Stimulated activated CD4-positive, alpha-beta T cell treated with anti-CD3 and anti-CD28 coated beads, Interleukin-2, amount 100 ng/mL, for 48 hours (primary cell): ENCODE results near the gene YIF1A.

Experiments
- DNase-seq, 2 donors: peaks; one replicate each; pipeline ENCODE4 v3.0.0-alpha.2; 2020

The YIF1A gene

DNA sequence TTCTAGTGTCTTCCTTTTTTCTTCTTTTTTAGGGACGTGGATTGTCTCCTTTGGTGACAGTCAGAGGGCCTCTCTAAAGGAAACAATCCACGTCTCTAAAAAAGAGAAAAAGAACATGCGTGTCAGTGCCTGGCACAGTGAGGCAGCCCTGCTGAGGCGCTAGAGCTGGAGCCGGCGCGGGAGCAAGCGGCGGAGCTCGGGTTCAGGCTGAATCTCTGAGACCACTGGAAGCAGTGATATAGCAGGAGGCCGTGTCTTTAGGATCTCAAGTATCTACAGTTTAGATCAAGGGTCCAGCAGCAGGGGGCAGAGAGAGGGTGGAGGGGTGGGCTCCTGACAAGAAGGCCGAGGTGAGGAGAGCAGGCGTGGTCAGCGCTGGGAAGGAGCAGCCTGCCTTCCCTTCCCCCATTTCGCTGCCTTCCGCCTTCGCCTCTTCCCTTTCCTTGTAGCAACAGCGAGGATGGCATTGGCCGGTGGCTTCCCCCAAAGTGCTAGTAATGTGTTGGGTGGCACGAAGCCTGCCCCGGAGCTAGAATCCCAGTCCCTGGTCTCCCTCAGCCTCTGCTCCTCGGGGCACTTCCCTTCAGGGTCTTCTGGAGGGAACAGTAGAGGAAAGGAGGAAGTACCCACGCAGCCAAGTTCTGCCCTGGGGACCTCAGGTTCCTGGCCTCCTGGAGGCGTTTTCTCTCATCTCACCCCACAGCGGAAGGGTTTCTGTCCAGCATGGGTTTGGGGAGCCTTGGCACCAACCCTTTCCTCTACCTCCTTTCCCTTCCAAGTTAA is 48.8 kb downstream of the YIF1A start:
- DNase-seq, result no peak

DNA sequence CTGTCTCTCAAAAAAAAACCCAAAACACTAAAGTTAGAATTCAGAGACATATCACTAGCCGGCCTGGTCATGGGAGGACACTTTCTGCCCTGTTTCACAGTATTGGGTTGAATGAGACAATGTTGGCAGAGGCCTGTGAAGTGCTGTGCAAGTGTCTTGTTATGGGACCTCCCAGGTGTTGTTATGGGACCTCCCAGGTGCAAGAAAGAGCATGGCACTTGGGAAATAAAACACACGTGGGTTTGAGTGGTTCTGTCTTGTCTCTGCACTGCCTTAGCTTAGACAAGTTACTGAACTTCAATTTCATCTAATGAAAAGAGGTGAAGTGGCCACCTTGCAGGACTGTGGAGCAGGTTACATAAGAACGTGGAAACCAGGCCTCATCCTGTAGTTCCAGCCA is 49.4 kb downstream of the YIF1A start:
- no peak for DNase-seq

DNA sequence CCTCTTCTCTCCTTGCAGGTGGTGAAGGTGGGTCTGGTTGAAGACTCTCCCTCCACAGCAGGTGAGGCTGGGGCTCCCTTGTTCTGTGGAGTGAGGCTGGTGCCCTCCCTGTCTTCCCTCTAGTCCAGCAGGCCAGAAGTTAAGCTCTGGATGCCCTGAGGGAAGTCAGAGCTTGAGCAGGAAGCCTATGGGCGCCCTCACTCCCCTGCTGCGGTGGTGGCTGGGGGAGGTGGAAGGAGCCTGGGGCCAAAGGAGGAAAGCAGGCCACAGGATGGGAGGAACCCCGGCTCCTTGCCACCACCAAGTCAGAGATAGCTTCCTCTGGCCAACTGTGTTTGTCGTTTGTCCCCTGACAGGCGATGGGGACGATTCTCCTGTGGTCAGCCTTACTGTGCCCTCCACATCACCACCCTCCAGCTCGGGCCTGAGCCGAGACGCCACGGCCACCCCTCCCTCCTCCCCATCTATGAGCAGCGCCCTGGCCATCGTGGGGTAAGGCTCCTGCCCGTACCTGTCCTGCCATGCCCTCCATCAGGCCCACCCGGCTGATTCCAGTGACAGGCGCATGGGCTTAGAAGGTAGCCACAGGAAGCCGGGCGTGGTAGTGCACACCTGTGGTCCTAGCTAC is 50.0 kb downstream of the YIF1A start:
- no peak for DNase-seq

DNA sequence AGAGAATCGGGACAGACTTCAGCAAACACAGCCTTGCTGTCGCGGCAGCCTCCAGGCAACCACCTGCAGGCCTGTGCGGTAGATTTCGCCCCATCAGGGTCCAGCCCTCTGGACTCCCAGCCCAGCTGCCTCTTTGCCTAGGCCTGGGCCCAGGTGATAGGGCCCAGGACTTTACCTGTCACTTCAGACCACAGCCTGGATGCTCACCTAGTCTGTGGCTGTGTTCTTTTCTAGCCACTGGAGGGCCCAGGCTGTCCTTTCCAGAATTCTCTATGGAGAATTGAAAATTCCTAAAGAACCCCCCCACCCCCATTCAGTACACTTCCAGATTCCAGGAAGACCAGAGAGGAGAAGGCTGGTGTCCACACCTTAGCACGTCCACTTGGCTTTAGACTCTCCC is 51.1 kb downstream of the YIF1A start:
- no peak for DNase-seq

DNA sequence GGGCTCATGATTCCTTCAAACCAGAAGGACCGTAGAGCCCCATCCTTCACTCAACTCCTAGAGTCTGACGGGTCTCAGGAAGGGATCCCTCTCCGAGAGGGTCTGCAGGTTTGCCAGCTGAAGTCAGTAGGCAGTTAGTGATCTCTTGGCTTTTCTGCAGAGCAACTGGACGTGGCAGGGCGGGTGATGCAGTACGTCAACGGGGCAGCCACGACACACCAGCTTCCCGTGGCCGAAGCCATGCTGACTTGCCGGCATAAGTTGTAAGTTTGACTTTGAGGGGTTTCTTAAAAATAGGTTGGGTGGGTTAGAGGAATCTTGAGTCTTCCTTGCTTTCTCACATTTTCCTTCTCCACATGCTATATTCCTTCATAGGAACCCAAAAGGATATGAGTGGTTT is 53.8 kb downstream of the YIF1A start:
- no peak for DNase-seq
